HG03342 (cell line): ENCODE data around the gene PRMT3.
"Not testable (repeated sequence)": the region's sequence is repeated elsewhere in the genome, so short reads cannot be mapped to it uniquely, and the experiment has no call there.

Experiments used
- ATAC-seq: cut with Tn5 transposase; IDR thresholded peaks from one replicate; pipeline ENCODE4 v1.9.1; 2021; ENCODE audit warnings: mild to moderate bottlenecking, moderate library complexity; ENCODE audit not compliant: unreplicated experiment

PRMT3 gene

GRCh38 chr11:20497124-20497792 is 109.7 kb downstream of the PRMT3 start:
- no peak for ATAC-seq

- ATAC-seq, result peak; percentile 61
These were observed 113.7 kb downstream of the PRMT3 start for GRCh38 chr11:20501252-20501651.

- ATAC-seq, result no peak
These were observed 114.5 kb downstream of the PRMT3 start for GRCh38 chr11:20501971-20502370.

- ATAC-seq, result no peak
These were observed 124.5 kb downstream of the PRMT3 start for GRCh38 chr11:20511982-20512381.

- no peak for ATAC-seq
These were observed 125.4 kb downstream of the PRMT3 start for GRCh38 chr11:20512869-20513268.

GRCh38 chr11:20518323-20518834 is 130.9 kb downstream of the PRMT3 start:
- no peak for ATAC-seq

GRCh38 chr11:20522536-20522935 is 135.0 kb downstream of the PRMT3 start:
- no peak for ATAC-seq

- ATAC-seq, result no peak
These were observed 142.2 kb downstream of the PRMT3 start for GRCh38 chr11:20529757-20530156.

GRCh38 chr11:20530942-20531703 is 143.6 kb downstream of the PRMT3 start:
- no peak for ATAC-seq

GRCh38 chr11:20535271-20535881 is 147.9 kb downstream of the PRMT3 start:
- ATAC-seq, result no peak

- no peak for ATAC-seq
These were observed 148.8 kb downstream of the PRMT3 start for GRCh38 chr11:20536365-20536764.

GRCh38 chr11:20536784-20537183 is 149.3 kb downstream of the PRMT3 start:
- no peak for ATAC-seq

- ATAC-seq, result no peak
These were observed 154.0 kb downstream of the PRMT3 start for GRCh38 chr11:20541503-20541902.

- no peak for ATAC-seq
These were observed 157.2 kb downstream of the PRMT3 start for GRCh38 chr11:20544603-20545237.

- no peak for ATAC-seq
These were observed 159.9 kb downstream of the PRMT3 start for GRCh38 chr11:20547411-20547810.

- no peak for ATAC-seq
These were observed 163.6 kb downstream of the PRMT3 start for GRCh38 chr11:20551096-20551495.

- no peak for ATAC-seq
These were observed 168.3 kb downstream of the PRMT3 start for GRCh38 chr11:20555783-20556182.

- ATAC-seq, result not testable (repeated sequence)
These were observed 168.9 kb downstream of the PRMT3 start for GRCh38 chr11:20556396-20556795.

- no peak for ATAC-seq
These were observed 171.2 kb downstream of the PRMT3 start for GRCh38 chr11:20558741-20559140.
